Upper lobe of right lung (tissue), 1 donor: ENCODE measurements around the gene NCAPG2. TPM values are rescaled to one million over a fixed set of nuclear protein-coding genes. Genes with fewer than 3 reads are reported as not detected.

Experiments used
- ATAC-seq: fragments of 200-7000 bp; cut with Tn5 transposase; one replicate; pipeline ENCODE4 v1.9.1; 2020; ENCODE audit warnings: mild to moderate bottlenecking, moderate library complexity
- DNase-seq: peaks from one replicate; pipeline ENCODE4 v3.0.0-alpha.2; 2020
- H3K27ac ChIP-seq: fragments of 200-600 bp; one replicate; pipeline ENCODE4 v1.8.0; 2022
- H3K27me3 ChIP-seq: fragments of 200-600 bp; one replicate; pipeline ENCODE4 v1.8.0; 2022; ENCODE audit warnings: mild to moderate bottlenecking
- H3K36me3 ChIP-seq: fragments of 200-600 bp; one replicate; pipeline ENCODE4 v1.8.0; 2022
- H3K4me1 ChIP-seq: fragments of 200-600 bp; one replicate; pipeline ENCODE4 v1.8.0; 2022
- H3K4me3 ChIP-seq: fragments of 200-600 bp; one replicate; pipeline ENCODE4 v1.8.0; 2022; ENCODE audit warnings: mild to moderate bottlenecking
- H3K9me3 ChIP-seq: fragments of 200-600 bp; one replicate; pipeline ENCODE4 v1.8.0; 2022
- intact Hi-C: fragments of 100-400 bp; cut with DNase I; formaldehyde crosslinking; loops from one replicate; pipeline ENCODE4 v1.11.0; 2022
- total RNA-seq: library from RNA; stranded (reverse); fragmentation: NEBNext Ultra II Directional; extraction: Animal tissue kit (Norgen Biotek cat#: 25700); gene quantifications from one replicate; pipeline ENCODE4 v1.2.1, GENCODE V29; 2021
- TF ChIP-seq, protein P1 (sequence below): fragments of 200-600 bp; IDR thresholded peaks from one replicate; pipeline ENCODE4 v1.8.0; 2022; ENCODE audit warnings: antibody characterized with exemption
- donor health status: DM: no; HTN: yes; CAD: no; lungs with severe emphysema.

Gene NCAPG2
- total RNA-seq, 1 donor from 2014 or later, result 6.5 TPM

GRCh38 chr7:158613481-158613880 is 91.1 kb downstream of the NCAPG2 start:
- Histone ChIP-seq H3K4me1 (no peaks in the 10 kb centered on the region), H3K4me3 (no peak overlapping the region), H3K9me3 (no peaks in the 10 kb centered on the region), H3K36me3 (no peaks in the 10 kb centered on the region), H3K27me3 (no peaks in the 10 kb centered on the region), H3K27ac (no peak overlapping the region)
- ATAC-seq, result no peak
- no peak for DNase-seq
- intact Hi-C loops, result no loop called here
- TF ChIP-seq, protein P1, sequence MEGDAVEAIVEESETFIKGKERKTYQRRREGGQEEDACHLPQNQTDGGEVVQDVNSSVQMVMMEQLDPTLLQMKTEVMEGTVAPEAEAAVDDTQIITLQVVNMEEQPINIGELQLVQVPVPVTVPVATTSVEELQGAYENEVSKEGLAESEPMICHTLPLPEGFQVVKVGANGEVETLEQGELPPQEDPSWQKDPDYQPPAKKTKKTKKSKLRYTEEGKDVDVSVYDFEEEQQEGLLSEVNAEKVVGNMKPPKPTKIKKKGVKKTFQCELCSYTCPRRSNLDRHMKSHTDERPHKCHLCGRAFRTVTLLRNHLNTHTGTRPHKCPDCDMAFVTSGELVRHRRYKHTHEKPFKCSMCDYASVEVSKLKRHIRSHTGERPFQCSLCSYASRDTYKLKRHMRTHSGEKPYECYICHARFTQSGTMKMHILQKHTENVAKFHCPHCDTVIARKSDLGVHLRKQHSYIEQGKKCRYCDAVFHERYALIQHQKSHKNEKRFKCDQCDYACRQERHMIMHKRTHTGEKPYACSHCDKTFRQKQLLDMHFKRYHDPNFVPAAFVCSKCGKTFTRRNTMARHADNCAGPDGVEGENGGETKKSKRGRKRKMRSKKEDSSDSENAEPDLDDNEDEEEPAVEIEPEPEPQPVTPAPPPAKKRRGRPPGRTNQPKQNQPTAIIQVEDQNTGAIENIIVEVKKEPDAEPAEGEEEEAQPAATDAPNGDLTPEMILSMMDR, result no peak

- H3K36me3 ChIP-seq, result no peaks in the 10 kb centered on the region
- ATAC-seq, result no peak
- H3K9me3 ChIP-seq, result no peaks in the 10 kb centered on the region
- H3K4me3 ChIP-seq, result no peak overlapping the region
- TF ChIP-seq, protein P1, result no peak
- intact Hi-C loops, result no loop called here
- no peak for DNase-seq
- no peaks in the 10 kb centered on the region for H3K4me1 ChIP-seq
- H3K27ac ChIP-seq, result no peak overlapping the region
- no peaks in the 10 kb centered on the region for H3K27me3 ChIP-seq
These were observed 92.1 kb downstream of the NCAPG2 start for GRCh38 chr7:158612546-158612945.

DNA sequence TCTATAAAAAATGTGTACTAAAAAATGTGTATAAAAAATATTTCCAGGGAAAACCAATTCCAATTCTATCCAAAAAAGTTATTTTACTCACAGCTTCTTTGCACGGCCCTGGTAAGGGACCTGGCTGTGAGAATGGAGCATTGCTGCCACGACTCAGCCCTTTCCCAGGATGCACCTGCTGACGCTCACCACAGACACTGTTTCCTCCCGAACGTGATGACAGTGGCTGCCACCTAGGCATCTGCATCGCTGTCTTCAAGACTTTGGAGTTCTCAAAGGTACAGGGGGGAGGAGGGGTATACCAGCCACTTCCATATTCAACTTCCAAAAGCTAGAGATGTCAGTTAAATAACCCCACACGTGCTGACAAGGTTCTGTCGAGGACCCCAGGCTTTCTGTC is 93.1 kb downstream of the NCAPG2 start:
- Histone ChIP-seq H3K27me3 (no peaks in the 10 kb centered on the region), H3K27ac (no peak overlapping the region), H3K9me3 (no peaks in the 10 kb centered on the region), H3K36me3 (no peaks in the 10 kb centered on the region), H3K4me3 (no peak overlapping the region), H3K4me1 (no peaks in the 10 kb centered on the region)
- intact Hi-C loops, result no loop called here
- ATAC-seq (no peak), DNase-seq (no peak)
- TF ChIP-seq, protein P1, result no peak

DNA sequence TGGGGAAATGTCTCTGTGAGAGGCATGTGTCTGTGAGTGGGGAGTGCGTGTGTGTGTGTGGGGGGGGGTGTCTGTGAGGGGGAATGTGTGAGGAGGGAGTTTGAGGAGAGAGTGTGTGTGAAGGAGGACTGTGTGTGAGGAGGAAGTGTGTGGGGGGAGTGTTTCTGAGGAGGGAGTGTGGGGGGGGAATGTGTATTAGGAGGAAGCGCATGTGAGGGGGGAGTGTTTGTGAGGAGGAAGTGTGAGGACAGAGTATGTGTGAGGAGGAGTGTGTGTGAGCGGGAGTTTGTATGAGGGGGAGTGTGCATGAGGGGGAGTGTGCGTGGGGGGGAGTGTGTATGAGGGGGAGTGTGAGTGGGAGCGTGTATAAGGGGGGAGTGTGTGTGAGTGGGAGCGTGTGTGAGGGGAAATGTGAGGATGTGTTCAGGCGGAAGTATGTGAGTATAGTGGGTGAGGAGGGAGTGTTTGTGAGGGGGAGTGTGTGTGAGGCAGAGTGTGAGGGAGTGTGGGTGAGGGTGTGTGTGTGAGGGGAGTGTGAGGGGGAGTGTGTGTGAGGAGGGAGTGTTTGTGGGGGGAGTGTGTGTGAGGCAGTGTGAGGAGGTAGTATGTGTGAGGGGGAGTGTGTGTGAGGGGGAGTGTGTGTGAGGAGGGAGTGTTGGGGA is 95.2 kb downstream of the NCAPG2 start:
- ATAC-seq, result peak; percentile 25
- H3K9me3 ChIP-seq, result no peaks in the 10 kb centered on the region
- no peaks in the 10 kb centered on the region for H3K27me3 ChIP-seq
- H3K36me3 ChIP-seq, result no peaks in the 10 kb centered on the region
- H3K4me1 ChIP-seq, result no peaks in the 10 kb centered on the region
- intact Hi-C loops, result no loop called here
- TF ChIP-seq, protein P1, result no peak
- H3K4me3 ChIP-seq, result no peak overlapping the region
- no peak for DNase-seq
- H3K27ac ChIP-seq, result no peak overlapping the region

GRCh38 chr7:158607563-158607962 is 97.0 kb downstream of the NCAPG2 start:
- no peak for ATAC-seq

More at GRCh38 chr7:158607563-158607962, 97.0 kb downstream of the NCAPG2 start:
- Histone ChIP-seq H3K9me3 (no peaks in the 10 kb centered on the region), H3K4me1 (no peaks in the 10 kb centered on the region), H3K27me3 (no peaks in the 10 kb centered on the region), H3K27ac (no peak overlapping the region), H3K4me3 (no peak overlapping the region), H3K36me3 (no peaks in the 10 kb centered on the region)
- intact Hi-C loops, result no loop called here
- DNase-seq, result no peak
- TF ChIP-seq, protein P1, result no peak
